PFSK-1 (cell line): Measurements from ENCODE around the gene POMP. TPM values are rescaled to one million over a fixed set of nuclear protein-coding genes. Genes with fewer than 3 reads are reported as not detected.

Source experiments
- FOXP2 ChIP-seq: optimal IDR thresholded peaks from 2 replicates; pipeline ENCODE3; 2011; ENCODE audit warnings: borderline replicate concordance, control low read depth, inconsistent platforms; ENCODE audit not compliant: insufficient read depth; ENCODE audit errors: extremely low read length, extremely low read depth
- POLR2AphosphoS5 ChIP-seq: IDR thresholded peaks from 2 replicates; pipeline ENCODE4 v1.6.1; 2012; ENCODE audit warnings: low read depth, mild to moderate bottlenecking, control low read depth, low read length, moderate library complexity
- SIN3A ChIP-seq: IDR thresholded peaks from 2 replicates; pipeline ENCODE4 v1.6.1; 2012; ENCODE audit warnings: mild to moderate bottlenecking, low read length, moderate library complexity, borderline replicate concordance; ENCODE audit not compliant: insufficient read depth
- TAF1 ChIP-seq: IDR thresholded peaks from 2 replicates; pipeline ENCODE4 v1.6.1; 2012; ENCODE audit warnings: low read length, control low read depth, borderline replicate concordance; ENCODE audit not compliant: insufficient read depth
- polyA plus RNA-seq: library from polyadenylated mRNA; unstranded; fragments of >200 nt; gene quantifications from one replicate; pipeline ENCODE4 v1.2.1, GENCODE V29; 2012; ENCODE audit warnings: low read depth, missing spikeins; ENCODE audit not compliant: insufficient read length
- TF ChIP-seq, protein P1 (sequence below), 2 experiments: IDR thresholded peaks; 2 replicates each; pipeline versions ENCODE4 v1.6.1 to v1.8.0; 2011 to 2012; ENCODE audit warnings: low read depth in 2 of 2, low read length in 2 of 2, control low read depth in 1 of 2, inconsistent platforms in 1 of 2, mild to moderate bottlenecking in 1 of 2, moderate library complexity in 1 of 2; ENCODE audit not compliant: insufficient read depth in 1 of 2

The POMP gene, protein sequence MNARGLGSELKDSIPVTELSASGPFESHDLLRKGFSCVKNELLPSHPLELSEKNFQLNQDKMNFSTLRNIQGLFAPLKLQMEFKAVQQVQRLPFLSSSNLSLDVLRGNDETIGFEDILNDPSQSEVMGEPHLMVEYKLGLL
- 24.7 TPM for polyA plus RNA-seq

- TF ChIP-seq FOXP2 (peak; percentile 86), POLR2AphosphoS5 (peak; percentile 81), SIN3A (no peak), TAF1 (0 out of 2 replicates have a peak, but pooled peaks have one; percentile 80)
- TF ChIP-seq, protein P1, sequence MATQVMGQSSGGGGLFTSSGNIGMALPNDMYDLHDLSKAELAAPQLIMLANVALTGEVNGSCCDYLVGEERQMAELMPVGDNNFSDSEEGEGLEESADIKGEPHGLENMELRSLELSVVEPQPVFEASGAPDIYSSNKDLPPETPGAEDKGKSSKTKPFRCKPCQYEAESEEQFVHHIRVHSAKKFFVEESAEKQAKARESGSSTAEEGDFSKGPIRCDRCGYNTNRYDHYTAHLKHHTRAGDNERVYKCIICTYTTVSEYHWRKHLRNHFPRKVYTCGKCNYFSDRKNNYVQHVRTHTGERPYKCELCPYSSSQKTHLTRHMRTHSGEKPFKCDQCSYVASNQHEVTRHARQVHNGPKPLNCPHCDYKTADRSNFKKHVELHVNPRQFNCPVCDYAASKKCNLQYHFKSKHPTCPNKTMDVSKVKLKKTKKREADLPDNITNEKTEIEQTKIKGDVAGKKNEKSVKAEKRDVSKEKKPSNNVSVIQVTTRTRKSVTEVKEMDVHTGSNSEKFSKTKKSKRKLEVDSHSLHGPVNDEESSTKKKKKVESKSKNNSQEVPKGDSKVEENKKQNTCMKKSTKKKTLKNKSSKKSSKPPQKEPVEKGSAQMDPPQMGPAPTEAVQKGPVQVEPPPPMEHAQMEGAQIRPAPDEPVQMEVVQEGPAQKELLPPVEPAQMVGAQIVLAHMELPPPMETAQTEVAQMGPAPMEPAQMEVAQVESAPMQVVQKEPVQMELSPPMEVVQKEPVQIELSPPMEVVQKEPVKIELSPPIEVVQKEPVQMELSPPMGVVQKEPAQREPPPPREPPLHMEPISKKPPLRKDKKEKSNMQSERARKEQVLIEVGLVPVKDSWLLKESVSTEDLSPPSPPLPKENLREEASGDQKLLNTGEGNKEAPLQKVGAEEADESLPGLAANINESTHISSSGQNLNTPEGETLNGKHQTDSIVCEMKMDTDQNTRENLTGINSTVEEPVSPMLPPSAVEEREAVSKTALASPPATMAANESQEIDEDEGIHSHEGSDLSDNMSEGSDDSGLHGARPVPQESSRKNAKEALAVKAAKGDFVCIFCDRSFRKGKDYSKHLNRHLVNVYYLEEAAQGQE (IDR thresholded peaks at IDR 0.05; ENCODE audit: insufficient read depth in 1 of 2, low read depth in 2 of 2, low read length in 2 of 2) = no peak
Observed at GRCh38 chr13:28658796-28659620, at the start of gene POMP. TSS of gene POMP (plus strand) at chr13:28659130. CDS start at chr13:28659185, 55 bp downstream.

- TF ChIP-seq POLR2AphosphoS5 = no peak
Observed at GRCh38 chr13:28609381-28609780, 49.5 kb upstream of the POMP start.

DNA sequence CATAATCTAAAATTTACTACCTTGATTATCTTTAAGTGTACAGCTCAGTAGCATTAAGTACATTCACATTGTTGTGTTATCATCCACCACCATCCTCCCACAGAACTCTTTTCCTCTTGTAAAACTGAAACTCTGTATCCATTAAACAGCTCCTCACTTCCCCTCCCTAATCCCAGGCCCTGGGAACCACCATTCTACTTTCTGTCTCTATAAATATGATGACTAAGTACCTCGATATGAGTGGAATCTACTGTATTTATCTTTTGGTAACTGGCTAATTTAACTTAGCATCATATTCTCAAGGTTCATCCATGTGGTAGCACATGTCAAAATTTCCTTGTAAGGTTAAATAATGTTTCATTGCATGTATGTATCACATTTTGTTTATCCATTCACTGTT is 49.0 kb upstream of the POMP start:
- TF ChIP-seq TAF1 (no peak), SIN3A (no peak), FOXP2 (no peak), POLR2AphosphoS5 (no peak)
- TF ChIP-seq, protein P1 (IDR thresholded peaks at IDR 0.05; ENCODE audit: insufficient read depth in 1 of 2, low read depth in 2 of 2, low read length in 2 of 2) = no peak

- TF ChIP-seq, protein P1 (IDR thresholded peaks at IDR 0.05; ENCODE audit: insufficient read depth in 1 of 2, low read depth in 2 of 2, low read length in 2 of 2) = no peak
- TF ChIP-seq FOXP2 (no peak), TAF1 (no peak), POLR2AphosphoS5 (no peak), SIN3A (no peak)
Observed at GRCh38 chr13:28610996-28611395, 47.9 kb upstream of the POMP start.

- no peak for TF ChIP-seq POLR2AphosphoS5
- TF ChIP-seq, protein P1 (IDR thresholded peaks at IDR 0.05; ENCODE audit: insufficient read depth in 1 of 2, low read depth in 2 of 2, low read length in 2 of 2) = no peak
- no peak for TF ChIP-seq SIN3A
- TF ChIP-seq FOXP2 = no peak
- no peak for TF ChIP-seq TAF1
Observed at GRCh38 chr13:28611654-28612131, 47.2 kb upstream of the POMP start.
